Hematopoietic multipotent progenitor cell treated with erythropoietin and hydrocortisone succinate and interleukin-3 and kit ligand, for 8 days (in vitro differentiated cells): Measurements from ENCODE around the gene NR2C2.
"Not testable (repeated sequence)": the region's sequence is repeated elsewhere in the genome, so short reads cannot be mapped to it uniquely, and the experiment has no call there.

Source experiments
- DNase-seq: peaks from one replicate; pipeline ENCODE4 v3.0.0-alpha.2; 2015

Gene NR2C2

GRCh38 chr3:14947100-14947885 is at the start of gene NR2C2:
NR2C2 (plus strand) TSS chr3:14947583; CDS start chr3:15003915, 56,332 bp downstream.
- peak; percentile 86 for DNase-seq

DNA sequence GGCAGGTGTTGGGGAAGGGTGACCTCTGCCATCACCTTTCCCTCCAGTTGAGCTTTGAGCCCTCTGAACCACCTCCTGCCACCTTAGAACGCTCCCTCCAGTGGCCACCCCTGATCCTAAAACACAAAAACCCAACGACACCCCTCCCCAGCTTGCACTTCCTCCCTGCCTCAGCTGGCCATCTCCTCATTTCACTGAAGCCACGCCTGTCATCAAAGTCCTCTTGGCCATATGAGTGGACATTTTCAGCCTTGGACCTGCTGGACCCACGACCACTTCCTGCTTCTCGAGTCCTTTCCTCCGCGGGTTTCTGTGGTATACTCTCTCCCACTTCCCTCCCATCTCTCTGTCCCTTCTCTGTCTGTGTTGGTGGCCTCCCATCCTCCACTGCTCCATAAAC is 48.5 kb upstream of the NR2C2 start:
- DNase-seq: no peak

GRCh38 chr3:14899993-14900618 is 47.3 kb upstream of the NR2C2 start:
- DNase-seq: no peak

DNA sequence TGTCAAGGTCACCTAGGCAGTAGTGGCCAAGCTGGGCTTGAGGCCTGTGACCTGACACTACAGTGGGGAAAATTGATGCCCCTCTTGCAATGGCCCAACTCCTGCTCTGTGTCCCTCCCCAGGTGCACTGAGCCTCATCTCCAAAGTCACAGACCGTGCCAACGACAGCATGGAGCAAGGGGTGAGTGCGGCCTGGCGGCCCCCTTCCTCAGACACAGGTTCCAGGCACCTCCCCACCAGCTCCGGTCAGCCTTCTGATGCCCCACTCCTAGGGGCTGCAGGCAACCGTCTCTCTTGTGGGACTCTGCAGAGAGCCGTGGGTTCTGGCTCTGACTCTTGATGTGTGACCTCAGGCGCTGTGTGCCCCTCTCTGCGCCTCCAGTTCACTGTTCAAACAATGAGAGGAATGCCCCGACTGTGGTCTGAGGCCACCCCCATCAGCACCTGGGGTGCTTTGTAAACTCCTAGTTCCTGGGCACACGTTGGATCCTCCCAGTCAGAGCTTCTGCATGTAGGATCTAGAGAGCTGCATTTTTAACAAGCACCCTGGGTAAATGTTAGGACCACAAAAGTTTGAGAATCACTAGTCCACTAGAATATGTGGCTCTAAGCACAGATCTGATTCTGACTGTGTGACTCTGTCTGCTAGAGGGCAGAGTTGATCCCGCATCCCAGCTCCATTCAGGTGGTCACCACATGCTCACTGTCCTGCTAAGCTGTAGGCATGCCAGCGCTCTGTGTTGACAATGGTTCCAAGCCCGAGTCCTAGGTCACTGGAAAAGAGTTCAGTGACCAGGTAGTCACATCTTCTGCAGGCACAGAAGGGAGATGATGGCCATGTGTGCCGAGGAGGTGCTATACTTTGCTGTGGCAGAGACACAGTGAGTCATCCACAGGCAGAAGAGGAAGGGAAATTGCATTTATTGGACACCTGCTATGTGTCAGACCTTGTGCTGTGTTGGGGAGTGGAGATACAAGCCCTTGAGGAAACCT is 46.2 kb upstream of the NR2C2 start:
- DNase-seq: no peak

GRCh38 chr3:14902719-14903118 is 44.7 kb upstream of the NR2C2 start:
- no peak for DNase-seq

DNA sequence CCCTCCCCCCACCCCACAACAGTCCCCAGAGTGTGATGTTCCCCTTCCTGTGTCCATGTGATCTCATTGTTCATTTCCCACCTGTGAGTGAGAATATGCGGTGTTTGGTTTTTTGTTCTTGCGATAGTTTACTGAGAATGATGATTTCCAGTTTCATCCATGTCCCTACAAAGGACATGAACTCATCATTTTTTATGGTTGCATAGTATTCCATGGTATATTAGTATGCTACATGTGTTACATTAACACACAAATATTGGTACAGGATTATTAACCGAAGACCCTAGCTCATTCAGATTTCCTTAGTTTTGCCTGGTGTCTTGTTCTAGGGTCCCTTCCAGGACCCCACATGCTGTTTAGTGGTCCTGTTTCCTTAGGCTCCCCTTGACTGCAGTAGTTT is 43.9 kb upstream of the NR2C2 start:
- not testable (repeated sequence) for DNase-seq

GRCh38 chr3:14905055-14905657 is 42.2 kb upstream of the NR2C2 start:
- no peak for DNase-seq

- no peak for DNase-seq
Observed at GRCh38 chr3:14906355-14906971, 40.9 kb upstream of the NR2C2 start.

DNA sequence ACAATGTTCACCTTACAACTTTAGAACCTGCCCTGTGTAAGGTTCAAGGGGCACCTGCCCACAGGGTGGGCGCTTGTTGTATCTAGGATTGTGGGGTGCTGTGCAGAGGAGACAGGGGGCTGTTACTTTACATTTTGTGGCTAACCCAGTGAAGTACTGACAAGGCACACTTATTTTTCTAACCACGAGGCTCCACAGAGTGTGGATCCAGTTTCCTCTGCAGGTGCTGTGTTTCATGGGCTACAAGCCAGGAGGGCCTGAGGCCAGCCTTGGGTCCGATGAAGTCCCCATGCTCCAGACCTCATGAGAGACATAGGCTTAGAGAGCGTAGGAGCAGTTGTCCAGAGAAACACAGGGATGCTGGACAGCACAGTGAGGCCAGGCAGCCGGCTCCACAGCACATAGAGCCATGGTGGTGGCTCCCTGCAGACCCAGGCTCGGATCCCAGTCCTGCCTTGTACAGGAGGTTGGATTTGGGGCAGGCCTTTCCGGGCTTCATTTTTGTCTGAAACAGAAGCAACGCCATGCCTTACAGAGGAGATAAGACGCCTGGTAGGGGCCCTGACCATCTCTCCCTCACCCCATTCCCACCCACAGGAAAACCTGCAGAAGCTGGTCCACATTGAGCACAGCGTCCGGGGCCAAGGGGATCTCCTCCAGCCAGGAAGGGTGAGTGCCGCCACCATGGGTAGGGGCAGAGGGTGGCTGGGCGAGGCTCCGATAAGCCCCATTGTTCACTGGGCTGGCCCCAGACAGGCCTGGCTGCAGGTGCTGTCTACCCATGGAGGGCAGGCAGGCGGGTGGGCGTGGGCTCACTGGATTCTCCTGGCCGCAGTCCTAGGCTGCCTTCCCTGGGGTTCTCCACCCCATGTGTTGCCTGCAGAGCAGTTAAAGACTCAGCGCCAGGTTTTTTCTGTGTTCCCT is 40.1 kb upstream of the NR2C2 start:
- DNase-seq: peak; percentile 9

GRCh38 chr3:14909250-14909649 is 38.1 kb upstream of the NR2C2 start:
- DNase-seq: no peak

- DNase-seq: no peak
Observed at GRCh38 chr3:14911651-14912050, 35.7 kb upstream of the NR2C2 start.

GRCh38 chr3:14913071-14913925 is 34.1 kb upstream of the NR2C2 start:
- no peak for DNase-seq

DNA sequence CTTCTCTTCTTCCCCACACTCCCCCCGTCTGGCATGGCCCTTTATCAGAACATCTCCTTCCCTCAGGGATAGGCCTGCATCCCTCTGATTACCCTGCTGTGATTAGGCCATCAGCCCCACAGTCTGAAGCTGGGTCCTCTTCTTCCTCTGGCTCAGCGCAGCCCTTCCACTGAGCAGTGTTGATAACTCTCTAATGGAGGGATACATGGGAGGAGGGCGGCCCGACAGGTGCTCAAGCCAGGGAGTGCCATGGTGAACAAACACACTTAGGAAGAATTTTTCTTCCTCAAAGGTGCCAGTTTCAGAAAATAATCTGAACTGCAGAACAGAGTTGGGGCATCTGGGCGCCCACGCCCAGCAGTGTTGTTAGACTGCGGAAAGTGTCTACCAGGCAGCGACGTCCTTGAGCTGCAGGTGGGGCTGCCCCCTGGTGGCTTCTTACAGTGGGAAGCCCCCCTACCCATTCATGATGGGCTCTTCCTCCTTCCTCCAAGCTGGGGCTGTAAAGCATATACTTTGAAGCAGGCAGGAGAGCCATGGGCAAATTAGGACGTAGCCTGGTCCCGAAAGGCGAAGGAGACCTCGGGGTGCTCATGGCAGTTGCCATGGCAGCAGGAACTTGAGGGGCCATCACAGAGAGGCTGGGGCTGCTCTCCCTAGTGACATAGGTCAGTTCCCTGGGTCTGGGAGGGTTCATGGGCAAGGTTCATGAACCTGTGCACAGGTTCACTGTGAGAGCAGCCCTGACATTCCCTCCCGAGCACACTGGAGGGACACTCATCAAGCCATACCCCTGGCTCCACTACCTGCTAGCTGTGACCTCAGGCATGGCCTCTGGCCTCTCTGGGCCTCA is 33.2 kb upstream of the NR2C2 start:
- no peak for DNase-seq

DNA sequence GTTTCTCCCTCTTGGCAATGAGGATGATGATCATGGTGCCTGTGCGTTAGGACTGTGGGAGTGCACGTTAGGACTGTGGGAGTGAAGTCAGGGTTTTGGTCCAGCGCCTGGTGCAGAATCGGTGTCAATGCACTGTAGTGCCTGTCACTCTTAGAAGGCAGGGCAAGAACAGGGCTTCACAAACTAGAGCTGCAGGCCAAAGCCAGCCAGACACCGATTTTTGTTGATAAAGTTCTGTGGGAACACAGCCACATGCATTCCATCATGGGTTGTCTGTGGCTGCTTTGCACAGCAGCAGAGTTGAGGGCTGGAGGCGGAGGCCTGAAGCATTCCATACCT is 32.6 kb upstream of the NR2C2 start:
- DNase-seq: no peak

DNA sequence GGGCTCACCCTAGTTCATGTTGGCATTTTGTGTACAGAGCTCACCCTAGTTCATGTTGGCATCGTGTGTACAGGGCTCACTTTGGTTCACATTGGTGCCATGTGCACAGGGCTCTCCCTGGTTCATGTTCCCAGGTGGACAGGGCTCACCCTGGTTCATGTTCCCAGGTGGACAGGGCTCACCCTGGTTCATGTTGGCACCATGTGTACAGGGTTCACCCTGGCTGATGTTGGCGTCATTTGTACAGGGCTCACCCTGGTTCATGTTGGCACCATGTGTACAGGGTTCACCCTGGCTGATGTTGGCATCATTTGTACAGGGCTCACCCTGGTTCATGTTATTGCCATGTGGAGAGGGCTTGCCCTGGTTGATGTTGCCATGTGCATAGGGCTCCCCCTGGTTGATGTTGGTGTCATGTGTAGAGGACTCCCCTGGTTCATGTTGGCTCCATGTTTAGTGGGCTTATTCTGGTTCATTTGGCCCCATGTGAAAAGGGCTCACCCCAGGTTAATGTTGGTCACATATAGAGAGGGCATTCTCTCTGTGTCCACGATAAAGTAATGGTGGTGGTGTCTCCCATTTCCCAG is 31.7 kb upstream of the NR2C2 start:
- DNase-seq: no peak

- DNase-seq: no peak
Observed at GRCh38 chr3:14918356-14918860, 29.0 kb upstream of the NR2C2 start.

- no peak for DNase-seq
Observed at GRCh38 chr3:14920536-14920935, 26.8 kb upstream of the NR2C2 start.

- peak; percentile 80 for DNase-seq
Observed at GRCh38 chr3:14921034-14921616, 26.3 kb upstream of the NR2C2 start.
